HCT116 (cell line): ENCODE measurements around the gene TP53TG5. TPM values are rescaled to one million over a fixed set of nuclear protein-coding genes. Genes with fewer than 3 reads are reported as not detected.

Source experiments
- ATAC-seq: fragments of 200-7000 bp; cut with Tn5 transposase; 2 replicates; pipeline ENCODE4 v1.9.1; 2020; ENCODE audit warnings: mild to moderate bottlenecking, moderate library complexity
- BruUV-seq: library from RNA; stranded (reverse); fragments of 400-500 nt; replicated peaks from 2 replicates; lab custom pipeline; 2021; lab: Mats Ljungman, UMichigan
- CTCF ChIA-PET: fragments of 300-600 bp; sonication (Branson Sonifier 250); formaldehyde crosslinking; loops from one replicate; lab custom pipeline; 2021; ENCODE audit warnings: antibody characterized with exemption; lab: Charles Lee
- POLR2A ChIA-PET: fragments of 300-600, 350-600 bp; sonication (Branson Sonifier 250); formaldehyde crosslinking; loops from one replicate; lab custom pipeline; 2021; ENCODE audit warnings: antibody characterized with exemption; lab: Charles Lee
- RAD21 ChIA-PET, 2 experiments: fragments of 300-600 bp; sonication (Branson Sonifier 250); formaldehyde crosslinking; loops; one replicate each; lab custom pipeline; 2023; ENCODE audit warnings: low total read pairs in 2 of 2; ENCODE audit not compliant: uncharacterized antibody in 2 of 2, unreplicated experiment in 2 of 2, low non-redundant PET in 1 of 2; lab: Charles Lee
- DNase-seq: peaks from one replicate; pipeline ENCODE4 v3.0.0-alpha.2; 2010; ENCODE audit warnings: low read depth, low spot score
- H2AFZ ChIP-seq: fragments of 200-600 bp; shearing (Covaris generic), sonication (generic); 2 replicates; pipeline ENCODE4 v1.6.1; 2017; ENCODE audit warnings: low read depth, mixed run types, mixed read lengths, antibody characterized with exemption, low read length; ENCODE audit not compliant: poor library complexity, severe bottlenecking
- H3K27ac ChIP-seq: 2 replicates; pipeline ENCODE4 v1.5.1; 2012; ENCODE audit warnings: low read depth, low read length
- H3K27me3 ChIP-seq: fragments of 200-600 bp; sonication (generic); 2 replicates; pipeline ENCODE4 v1.6.1; 2016; ENCODE audit warnings: mixed run types, low read length, mixed read lengths; ENCODE audit not compliant: insufficient read depth
- H3K36me3 ChIP-seq, 2 experiments: fragments of 200-500 bp in 1 of 2; fragments of 200-600 bp in 1 of 2; sonication (Bioruptor generic) in 1 of 2; sonication (generic) in 1 of 2; 2 replicates each; pipeline versions ENCODE4 v1.5.1 to v1.6.1; 2014 to 2016; ENCODE audit warnings: low read length in 2 of 2, inconsistent platforms in 1 of 2, mixed read lengths in 1 of 2, mixed run types in 1 of 2; ENCODE audit not compliant: insufficient read depth in 2 of 2, control insufficient read depth in 1 of 2
- H3K4me1 ChIP-seq, 2 experiments: fragments of 200-600 bp in 1 of 2; sonication (generic) in 1 of 2; 2 replicates each; pipeline versions ENCODE4 v1.5.1 to v1.6.1; 2012 to 2017; ENCODE audit warnings: low read length in 2 of 2, inconsistent platforms in 1 of 2, mild to moderate bottlenecking in 1 of 2, mixed read lengths in 1 of 2, mixed run types in 1 of 2, moderate library complexity in 1 of 2; ENCODE audit not compliant: insufficient read depth in 2 of 2, control insufficient read depth in 1 of 2
- H3K4me2 ChIP-seq: fragments of 200-600 bp; sonication (generic); 2 replicates; pipeline ENCODE4 v1.6.1; 2017; ENCODE audit warnings: mixed run types, low read length, mixed read lengths
- H3K4me3 ChIP-seq, 2 experiments: fragments of 200-600 bp in 1 of 2; sonication (generic) in 1 of 2; replicated peaks in 1 of 2; 2 replicates each; pipeline ENCODE4 v1.5.1; 2011 to 2016; ENCODE audit warnings: low read length in 2 of 2, control low read depth in 1 of 2, low read depth in 1 of 2, mild to moderate bottlenecking in 1 of 2, mixed read lengths in 1 of 2, mixed run types in 1 of 2
- H3K79me2 ChIP-seq: fragments of 200-600 bp; sonication (generic); 2 replicates; pipeline ENCODE4 v1.6.1; 2017; ENCODE audit warnings: mild to moderate bottlenecking, mixed run types, low read length, moderate library complexity, mixed read lengths; ENCODE audit not compliant: insufficient read depth
- H3K9ac ChIP-seq: fragments of 200-600 bp; sonication (generic); 2 replicates; pipeline ENCODE4 v1.6.1; 2016; ENCODE audit warnings: low read length, mixed read lengths
- H3K9me2 ChIP-seq: fragments of 200-600 bp; sonication (generic), shearing (Covaris generic); 2 replicates; pipeline ENCODE4 v1.6.1; 2017; ENCODE audit warnings: mixed run types, mild to moderate bottlenecking, moderate library complexity; ENCODE audit not compliant: insufficient read depth
- H3K9me3 ChIP-seq, 2 experiments: fragments of 200-500 bp in 1 of 2; fragments of 200-600 bp in 1 of 2; sonication (Bioruptor generic) in 1 of 2; sonication (generic) in 1 of 2; 2 replicates each; pipeline ENCODE4 v1.6.1; 2014 to 2017; ENCODE audit warnings: low read length in 2 of 2, mixed read lengths in 2 of 2, inconsistent platforms in 1 of 2, low read depth in 1 of 2, mild to moderate bottlenecking in 1 of 2, mixed run types in 1 of 2, moderate library complexity in 1 of 2; ENCODE audit not compliant: control insufficient read depth in 1 of 2, insufficient read depth in 1 of 2
- H4K20me1 ChIP-seq: fragments of 200-600 bp; sonication (generic), shearing (Covaris generic); 2 replicates; pipeline ENCODE4 v1.6.1; 2017; ENCODE audit warnings: mixed run types, mild to moderate bottlenecking, moderate library complexity; ENCODE audit not compliant: insufficient read depth
- CBX3 ChIP-seq: IDR thresholded peaks from 2 replicates; pipeline ENCODE4 v1.6.1; 2012; ENCODE audit warnings: low read depth
- CEBPB ChIP-seq: IDR thresholded peaks from 2 replicates; pipeline ENCODE4 v1.6.1; 2012; ENCODE audit warnings: low read depth
- EGR1 ChIP-seq: IDR thresholded peaks from 2 replicates; pipeline ENCODE4 v1.6.1; 2012; ENCODE audit warnings: low read depth
- EZH2 ChIP-seq: fragments of 200-600 bp; sonication (generic); IDR thresholded peaks from 2 replicates; pipeline ENCODE4 v1.6.1; 2017; ENCODE audit warnings: antibody characterized with exemption, mixed run types
- FOSL1 ChIP-seq: IDR thresholded peaks from 2 replicates; pipeline ENCODE4 v1.6.1; 2012; ENCODE audit warnings: low read depth
- JUND ChIP-seq: IDR thresholded peaks from 2 replicates; pipeline ENCODE4 v1.6.1; 2012
- POLR2A ChIP-seq: IDR thresholded peaks from 2 replicates; pipeline ENCODE4 v1.7.0; 2011; ENCODE audit warnings: borderline replicate concordance; ENCODE audit not compliant: insufficient read depth, insufficient read length; ENCODE audit errors: extremely low read depth
- POLR2AphosphoS5 ChIP-seq: IDR thresholded peaks from 2 replicates; pipeline ENCODE4 v1.6.1; 2011; ENCODE audit warnings: mild to moderate bottlenecking, low read depth, low read length, moderate library complexity
- REST ChIP-seq: IDR thresholded peaks from 2 replicates; pipeline ENCODE4 v1.6.1; 2012; ENCODE audit warnings: low read depth
- SIN3A ChIP-seq: IDR thresholded peaks from 2 replicates; pipeline ENCODE4 v1.6.1; 2012; ENCODE audit warnings: low read depth
- SP1 ChIP-seq: IDR thresholded peaks from 2 replicates; pipeline ENCODE4 v1.6.1; 2012; ENCODE audit warnings: low read depth
- SRF ChIP-seq: IDR thresholded peaks from 2 replicates; pipeline ENCODE4 v1.6.1; 2012; ENCODE audit warnings: low read depth
- TCF7L2 ChIP-seq: IDR thresholded peaks from 2 replicates; pipeline ENCODE4 v1.7.0; 2011; ENCODE audit warnings: borderline replicate concordance, inconsistent platforms; ENCODE audit not compliant: insufficient read depth, insufficient read length; ENCODE audit errors: extremely low read depth
- ZBTB33 ChIP-seq: IDR thresholded peaks from 2 replicates; pipeline ENCODE4 v1.6.1; 2011; ENCODE audit warnings: mild to moderate bottlenecking, low read length, moderate library complexity; ENCODE audit not compliant: insufficient replicate concordance; ENCODE audit errors: extremely low read depth
- ZFX ChIP-seq: fragments of 450-650 bp; IDR thresholded peaks from 2 replicates; pipeline ENCODE4 v1.6.1; 2017
- ZNF274 ChIP-seq: fragments of 200-500 bp; sonication (Bioruptor generic); IDR thresholded peaks from 2 replicates; pipeline ENCODE4 v1.6.1; 2014; ENCODE audit warnings: mild to moderate bottlenecking, low read depth, low read length, inconsistent platforms
- intact Hi-C: fragments of 100-400 bp; cut with micrococcal nuclease; formaldehyde crosslinking; loops from 2 replicates; pipeline ENCODE4 v1.10.0; 2022
- total RNA-seq: library from RNA; stranded (reverse); gene quantifications from one replicate; pipeline ENCODE4 v1.2.1, GENCODE V29; 2021; ENCODE audit not compliant: unreplicated experiment
- TF ChIP-seq, protein P1 (sequence below), 3 experiments: fragments of 200-600 bp in 1 of 3; sonication (generic) in 1 of 3; IDR thresholded peaks in 2 of 3; conservative IDR thresholded peaks in 1 of 3; 2 replicates each; pipeline ENCODE4 v1.5.1; 2012 to 2017; ENCODE audit warnings: low read depth in 2 of 3, low read length in 2 of 3, antibody characterized with exemption in 1 of 3, borderline replicate concordance in 1 of 3, control low read depth in 1 of 3, mild to moderate bottlenecking in 1 of 3, mixed read lengths in 1 of 3, mixed run types in 1 of 3, moderate library complexity in 1 of 3; ENCODE audit not compliant: insufficient read depth in 1 of 3

The TP53TG5 gene
- total RNA-seq, 1 experiment from 2014 or later: 0.76 TPM

- Histone ChIP-seq H3K4me3 (no peak overlapping the region), H3K27ac (no peak overlapping the region), H3K4me2 (no peak overlapping the region), H3K36me3 (no peaks in the 10 kb centered on the region), H3K9ac (no peak overlapping the region), H4K20me1 (no peaks in the 10 kb centered on the region), H3K9me2 (no peaks in the 10 kb centered on the region), H3K4me1 (no peaks in the 10 kb centered on the region), H2AFZ (no peak overlapping the region), H3K79me2 (no peaks in the 10 kb centered on the region), H3K9me3 (peaks cover 11 to 16% of the 10 kb centered on the region in 2 experiments; a peak in 2 of 4 replicates), H3K27me3 (no peaks in the 10 kb centered on the region)
- ChIA-PET POLR2A (no interaction called here), CTCF (interaction anchor here (1.0 kb wide), 1 partner anchor 25 kb away, joined by 3 read pairs; no protein-coding TSS in a partner anchor), RAD21 (no interaction called here)
- BruUV-seq: no TSS peak
- intact Hi-C loops: no loop called here
- DNase-seq (no peak), ATAC-seq (no peak)
- TF ChIP-seq EGR1 (no peak), ZBTB33 (no peak), TCF7L2 (no peak), ZNF274 (no peak), SP1 (no peak), FOSL1 (no peak), ZFX (no peak), EZH2 (no peak), CEBPB (no peak), SRF (no peak), REST (no peak), POLR2A (no peak), CBX3 (no peak), SIN3A (no peak), JUND (no peak), POLR2AphosphoS5 (no peak)
- TF ChIP-seq, protein P1, sequence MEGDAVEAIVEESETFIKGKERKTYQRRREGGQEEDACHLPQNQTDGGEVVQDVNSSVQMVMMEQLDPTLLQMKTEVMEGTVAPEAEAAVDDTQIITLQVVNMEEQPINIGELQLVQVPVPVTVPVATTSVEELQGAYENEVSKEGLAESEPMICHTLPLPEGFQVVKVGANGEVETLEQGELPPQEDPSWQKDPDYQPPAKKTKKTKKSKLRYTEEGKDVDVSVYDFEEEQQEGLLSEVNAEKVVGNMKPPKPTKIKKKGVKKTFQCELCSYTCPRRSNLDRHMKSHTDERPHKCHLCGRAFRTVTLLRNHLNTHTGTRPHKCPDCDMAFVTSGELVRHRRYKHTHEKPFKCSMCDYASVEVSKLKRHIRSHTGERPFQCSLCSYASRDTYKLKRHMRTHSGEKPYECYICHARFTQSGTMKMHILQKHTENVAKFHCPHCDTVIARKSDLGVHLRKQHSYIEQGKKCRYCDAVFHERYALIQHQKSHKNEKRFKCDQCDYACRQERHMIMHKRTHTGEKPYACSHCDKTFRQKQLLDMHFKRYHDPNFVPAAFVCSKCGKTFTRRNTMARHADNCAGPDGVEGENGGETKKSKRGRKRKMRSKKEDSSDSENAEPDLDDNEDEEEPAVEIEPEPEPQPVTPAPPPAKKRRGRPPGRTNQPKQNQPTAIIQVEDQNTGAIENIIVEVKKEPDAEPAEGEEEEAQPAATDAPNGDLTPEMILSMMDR (IDR thresholded peaks at IDR 0.05 in 2 of 3, conservative IDR thresholded peaks at IDR 0.05 in 1 of 3; ENCODE audit: borderline replicate concordance in 1 of 3, insufficient read depth in 1 of 3, low read depth in 2 of 3, low read length in 2 of 3): no peak
These were observed 20.9 kb upstream of the TP53TG5 start for GRCh38 chr20:45399018-45399417.
